HepG2 (cell line): Measurements from ENCODE around the gene HEY2. TPM values are rescaled to one million over a fixed set of nuclear protein-coding genes. Genes with fewer than 3 reads are reported as not detected.

ENCODE experiments used
- ATAC-seq: fragments of 200-7000 bp; cut with Tn5 transposase; 3 replicates; pipeline ENCODE4 v1.9.1; 2020; ENCODE audit warnings: mild to moderate bottlenecking, moderate library complexity
- BruUV-seq: library from RNA; stranded (reverse); fragments of 400-500 nt; replicated peaks from 2 replicates; lab custom pipeline; 2021; lab: Mats Ljungman, UMichigan
- CTCF ChIA-PET: fragments of 300-600 bp; formaldehyde crosslinking; extraction: SDS; loops from one replicate; lab custom pipeline; 2021; ENCODE audit warnings: low total read pairs, inconsistent platforms, low intra/inter-chr PET ratio; lab: Yijun Ruan, JAX
- POLR2A ChIA-PET: fragments of 350-600 bp; sonication (Branson Sonifier 250); formaldehyde crosslinking; loops from one replicate; lab custom pipeline; 2020; ENCODE audit warnings: antibody characterized with exemption, inconsistent platforms; lab: Yijun Ruan, JAX
- DNase-seq: peaks from one replicate; pipeline ENCODE4 v3.0.0-alpha.2; 2015; ENCODE audit warnings: low spot score
- FAIRE-seq: peaks from 3 replicates; lab custom pipeline; 2011; peaks lifted over from hg19 to GRCh38; lab: Jason Lieb, UNC
- H2AFZ ChIP-seq: one replicate; pipeline ENCODE4 v1.6.1; 2011; ENCODE audit warnings: low read length, inconsistent platforms
- H3K27ac ChIP-seq: fragments of 300-600 bp; 3 replicates; pipeline ENCODE4 v1.8.0; 2011; ENCODE audit warnings: mixed run types, mild to moderate bottlenecking, mixed read lengths, low read length, inconsistent platforms; ENCODE audit not compliant: insufficient read depth; ENCODE audit errors: extremely low read length
- H3K27me3 ChIP-seq, 2 experiments: fragments of 200-600 bp in 1 of 2; 2 replicates in 1 of 2; 3 replicates in 1 of 2; pipeline versions ENCODE4 v1.6.0 to v1.8.0; 2011; ENCODE audit warnings: low read length in 2 of 2, mild to moderate bottlenecking in 2 of 2, moderate library complexity in 2 of 2, inconsistent platforms in 1 of 2; ENCODE audit not compliant: insufficient read depth in 2 of 2, control insufficient read depth in 1 of 2
- H3K36me3 ChIP-seq, 2 experiments: fragments of 200-600 bp in 1 of 2; replicated peaks in 1 of 2; 2 replicates in 1 of 2; 3 replicates in 1 of 2; pipeline versions ENCODE4 v1.5.1 to v1.8.0; 2011; ENCODE audit warnings: low read length in 2 of 2, inconsistent platforms in 1 of 2; ENCODE audit not compliant: insufficient read depth in 2 of 2, control insufficient read depth in 1 of 2
- H3K4me1 ChIP-seq: 2 replicates; pipeline ENCODE4 v1.5.1; 2012; ENCODE audit warnings: low read length, inconsistent platforms; ENCODE audit not compliant: insufficient read depth
- H3K4me2 ChIP-seq: 2 replicates; pipeline ENCODE4 v1.6.0; 2011; ENCODE audit warnings: low read depth, low read length, inconsistent platforms
- H3K4me3 ChIP-seq, 3 experiments: fragments of 200-600 bp in 1 of 3; sonication (generic), shearing (Covaris generic) in 1 of 3; replicated peaks in 1 of 3; 2 replicates each; pipeline ENCODE4 v1.5.1; 2011 to 2016; ENCODE audit warnings: low read length in 3 of 3, inconsistent platforms in 2 of 3, low read depth in 2 of 3, mild to moderate bottlenecking in 2 of 3, control low read depth in 1 of 3, mixed read lengths in 1 of 3; ENCODE audit not compliant: insufficient read depth in 1 of 3
- H3K79me2 ChIP-seq: one replicate; pipeline ENCODE4 v1.6.1; 2011; ENCODE audit warnings: low read length, inconsistent platforms; ENCODE audit not compliant: insufficient read depth
- H3K9ac ChIP-seq: 2 replicates; pipeline ENCODE4 v1.6.0; 2011; ENCODE audit warnings: mild to moderate bottlenecking, low read depth, low read length, inconsistent platforms; ENCODE audit not compliant: insufficient read depth
- H3K9me3 ChIP-seq: 2 replicates; pipeline ENCODE4 v1.5.1; 2012; ENCODE audit warnings: mild to moderate bottlenecking, low read length
- H4K20me1 ChIP-seq: 2 replicates; pipeline ENCODE4 v1.6.0; 2011; ENCODE audit warnings: inconsistent platforms, mild to moderate bottlenecking, low read length, moderate library complexity; ENCODE audit not compliant: insufficient read depth
- FOXK1 ChIP-seq: sonication (generic); formaldehyde crosslinking; IDR thresholded peaks from 2 replicates; pipeline ENCODE4 v1.4.0; 2020; ENCODE audit warnings: low read depth, missing genetic modification reagents, borderline replicate concordance
- MAFF ChIP-seq: IDR thresholded peaks from 2 replicates; pipeline ENCODE4 v1.6.1; 2011; ENCODE audit warnings: low read depth, low read length, improper control_type of control experiment
- MAFK ChIP-seq, 2 experiments: IDR thresholded peaks in 1 of 2; conservative IDR thresholded peaks in 1 of 2; 2 replicates each; pipeline ENCODE4 v1.6.1; 2011; ENCODE audit warnings: improper control_type of control experiment in 2 of 2, low read length in 2 of 2
- PPARG ChIP-seq: conservative IDR thresholded peaks from 2 replicates; pipeline ENCODE4 v1.6.1; 2016; ENCODE audit warnings: missing biosample characterization, missing genetic modification reagents
- SNRNP70 ChIP-seq: fragments of 200-400 bp; formaldehyde crosslinking; IDR thresholded peaks from 2 replicates; pipeline ENCODE4 v1.6.1; 2017; ENCODE audit warnings: mild to moderate bottlenecking, low read depth, low read length, moderate library complexity
- SSRP1 ChIP-seq: IDR thresholded peaks from 2 replicates; pipeline ENCODE4 v1.6.1; 2016; ENCODE audit warnings: control low read depth
- ZNF263 ChIP-seq: sonication (generic); formaldehyde crosslinking; IDR thresholded peaks from 2 replicates; pipeline ENCODE4 v1.4.0; 2020; ENCODE audit warnings: missing genetic modification reagents
- WGBS: methylation state at CpG from one replicate; pipeline ENCODE4 v1.1.6; 2017; ENCODE audit warnings: low lambda C conversion rate; 5-methylcytosine and 5-hydroxymethylcytosine counted together
- in situ Hi-C: cut with HindIII; loops from 2 replicates; pipeline ENCODE4 v1.10.0; 2017; ENCODE audit warnings: low pct_unique_long_range_greater_than_20kb; ENCODE audit not compliant: extremely low pct_ligation_motif_present
- intact Hi-C: fragments of 100-400 bp; cut with micrococcal nuclease; formaldehyde crosslinking; loops from one replicate; pipeline ENCODE4 v1.10.0; 2022; ENCODE audit not compliant: unreplicated experiment
- polyA plus RNA-seq, 8 experiments: library from polyadenylated mRNA; depleted of rRNA in 3 of 8; stranded (reverse) in 7 of 8; unstranded in 1 of 8; fragments of >200 nt; fragmentation: Illumina TruSeq in 4 of 8; extraction: Trizol in 4 of 8; gene quantifications; 2 replicates each; pipeline versions ENCODE4 v1.2.1 to v1.2.3, GENCODE V29; 2011 to 2016; ENCODE audit warnings: low read depth in 4 of 8, missing spikeins in 1 of 8, mixed read lengths in 1 of 8; ENCODE audit not compliant: insufficient read depth in 1 of 8
- total RNA-seq, 5 experiments: library from RNA; depleted of rRNA; stranded (reverse); fragments of >200 nt; fragmentation: Illumina TruSeq; extraction: Trizol; gene quantifications; 2 replicates each; pipeline ENCODE4 v1.2.3, GENCODE V29; 2016; ENCODE audit warnings: low read depth in 1 of 5
- TF ChIP-seq, protein P1 (sequence below): sonication (generic); formaldehyde crosslinking; IDR thresholded peaks from 2 replicates; pipeline ENCODE4 v1.9.0; 2021; ENCODE audit warnings: mild to moderate bottlenecking, missing genetic modification reagents
- TF ChIP-seq, protein P2 (sequence below): IDR thresholded peaks from 2 replicates; pipeline ENCODE4 v1.6.1; 2016

The HEY2 gene
- total and polyA plus RNA-seq, 2 of the 13 experiments (the other 11 are each of a cell fraction or from before 2014, with no cell fraction given), result 0.04 TPM

DNA sequence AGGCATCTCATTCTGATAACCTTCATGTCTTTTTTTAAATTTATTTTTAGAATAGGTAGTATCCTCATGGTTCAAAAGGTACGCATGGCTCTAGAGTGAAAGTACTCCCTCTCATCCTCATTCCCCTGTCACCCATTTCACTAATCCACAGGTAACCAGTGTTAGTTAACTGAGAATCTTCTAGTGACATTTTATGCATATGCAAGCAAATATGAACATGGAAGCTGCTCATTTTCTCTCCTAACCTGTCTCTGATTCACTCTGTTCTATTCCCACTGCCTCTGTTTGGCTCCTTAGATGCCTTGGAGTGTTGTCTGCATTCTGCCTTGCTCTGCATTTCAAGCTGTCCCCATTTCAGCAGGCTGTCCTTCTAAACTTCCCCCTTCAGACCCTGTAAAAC lies 45.9 kb downstream of the HEY2 start:
- POLR2A ChIA-PET, result no interaction called here
- H3K4me2 ChIP-seq, result no peak overlapping the region

DNA sequence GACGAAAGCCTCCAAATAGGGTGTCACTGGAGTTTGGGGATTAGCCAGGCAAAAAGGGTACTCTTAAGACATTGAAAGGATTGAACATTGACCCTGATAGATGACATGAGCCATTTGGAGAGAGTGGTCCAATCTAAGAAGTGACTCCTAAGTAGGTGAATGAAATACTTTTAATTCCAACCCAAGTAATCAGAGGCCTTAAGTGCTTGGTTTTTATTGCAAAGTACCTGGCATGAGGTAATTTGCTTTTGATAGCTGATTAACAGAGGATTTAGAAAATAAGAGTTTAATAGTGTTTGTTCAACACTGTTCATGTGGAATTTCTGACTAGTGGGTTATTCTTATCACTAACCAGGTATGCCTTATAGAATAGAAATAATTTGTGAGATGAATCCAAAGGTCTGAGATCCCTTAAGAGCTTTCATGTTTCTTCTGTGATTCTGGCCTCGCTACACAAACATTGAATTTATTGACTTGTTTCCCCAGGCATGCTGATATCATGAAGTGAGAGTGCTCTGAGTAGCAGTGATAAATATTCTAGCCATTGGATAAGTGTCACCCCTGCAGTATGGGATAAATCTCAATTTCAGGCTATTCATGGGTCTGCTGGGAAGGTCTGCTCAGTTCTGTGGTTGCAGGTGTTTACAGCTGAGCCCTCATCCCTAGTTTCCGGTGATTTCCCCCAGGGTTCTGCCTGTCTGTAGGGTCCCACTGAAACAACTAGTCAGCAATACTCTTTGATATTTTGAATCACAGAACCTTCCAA lies 47.9 kb downstream of the HEY2 start:
- ChIA-PET POLR2A (no interaction called here), CTCF (no interaction called here)
- Histone ChIP-seq H3K9ac (no peak overlapping the region), H3K9me3 (no peaks in the 10 kb centered on the region), H3K27me3 (no peaks in the 10 kb centered on the region), H3K4me2 (no peak overlapping the region), H3K4me3 (no peak overlapping the region), H3K27ac (no peak overlapping the region), H3K36me3 (peaks cover 2 to 4% of the 10 kb centered on the region in 2 experiments; a peak in 2 of 5 replicates), H3K79me2 (peaks cover 22% of the 10 kb centered on the region), H2AFZ (no peak overlapping the region), H4K20me1 (no peaks in the 10 kb centered on the region), H3K4me1 (peaks cover 28% of the 10 kb centered on the region)
- no TSS peak for BruUV-seq
- 96% methylated on average over 3 of the region's 3 CpGs for WGBS
- intact Hi-C loops (no loop called here), in situ Hi-C loops (no loop called here)
- ATAC-seq (no peak), FAIRE-seq (no peak), DNase-seq (no peak)
- TF ChIP-seq ZNF263 (no peak), FOXK1 (CRISPR knock-in tag) (no peak), SNRNP70 (no peak), SSRP1 (CRISPR knock-in tag) (no peak), PPARG (no peak)
- TF ChIP-seq, protein P1, sequence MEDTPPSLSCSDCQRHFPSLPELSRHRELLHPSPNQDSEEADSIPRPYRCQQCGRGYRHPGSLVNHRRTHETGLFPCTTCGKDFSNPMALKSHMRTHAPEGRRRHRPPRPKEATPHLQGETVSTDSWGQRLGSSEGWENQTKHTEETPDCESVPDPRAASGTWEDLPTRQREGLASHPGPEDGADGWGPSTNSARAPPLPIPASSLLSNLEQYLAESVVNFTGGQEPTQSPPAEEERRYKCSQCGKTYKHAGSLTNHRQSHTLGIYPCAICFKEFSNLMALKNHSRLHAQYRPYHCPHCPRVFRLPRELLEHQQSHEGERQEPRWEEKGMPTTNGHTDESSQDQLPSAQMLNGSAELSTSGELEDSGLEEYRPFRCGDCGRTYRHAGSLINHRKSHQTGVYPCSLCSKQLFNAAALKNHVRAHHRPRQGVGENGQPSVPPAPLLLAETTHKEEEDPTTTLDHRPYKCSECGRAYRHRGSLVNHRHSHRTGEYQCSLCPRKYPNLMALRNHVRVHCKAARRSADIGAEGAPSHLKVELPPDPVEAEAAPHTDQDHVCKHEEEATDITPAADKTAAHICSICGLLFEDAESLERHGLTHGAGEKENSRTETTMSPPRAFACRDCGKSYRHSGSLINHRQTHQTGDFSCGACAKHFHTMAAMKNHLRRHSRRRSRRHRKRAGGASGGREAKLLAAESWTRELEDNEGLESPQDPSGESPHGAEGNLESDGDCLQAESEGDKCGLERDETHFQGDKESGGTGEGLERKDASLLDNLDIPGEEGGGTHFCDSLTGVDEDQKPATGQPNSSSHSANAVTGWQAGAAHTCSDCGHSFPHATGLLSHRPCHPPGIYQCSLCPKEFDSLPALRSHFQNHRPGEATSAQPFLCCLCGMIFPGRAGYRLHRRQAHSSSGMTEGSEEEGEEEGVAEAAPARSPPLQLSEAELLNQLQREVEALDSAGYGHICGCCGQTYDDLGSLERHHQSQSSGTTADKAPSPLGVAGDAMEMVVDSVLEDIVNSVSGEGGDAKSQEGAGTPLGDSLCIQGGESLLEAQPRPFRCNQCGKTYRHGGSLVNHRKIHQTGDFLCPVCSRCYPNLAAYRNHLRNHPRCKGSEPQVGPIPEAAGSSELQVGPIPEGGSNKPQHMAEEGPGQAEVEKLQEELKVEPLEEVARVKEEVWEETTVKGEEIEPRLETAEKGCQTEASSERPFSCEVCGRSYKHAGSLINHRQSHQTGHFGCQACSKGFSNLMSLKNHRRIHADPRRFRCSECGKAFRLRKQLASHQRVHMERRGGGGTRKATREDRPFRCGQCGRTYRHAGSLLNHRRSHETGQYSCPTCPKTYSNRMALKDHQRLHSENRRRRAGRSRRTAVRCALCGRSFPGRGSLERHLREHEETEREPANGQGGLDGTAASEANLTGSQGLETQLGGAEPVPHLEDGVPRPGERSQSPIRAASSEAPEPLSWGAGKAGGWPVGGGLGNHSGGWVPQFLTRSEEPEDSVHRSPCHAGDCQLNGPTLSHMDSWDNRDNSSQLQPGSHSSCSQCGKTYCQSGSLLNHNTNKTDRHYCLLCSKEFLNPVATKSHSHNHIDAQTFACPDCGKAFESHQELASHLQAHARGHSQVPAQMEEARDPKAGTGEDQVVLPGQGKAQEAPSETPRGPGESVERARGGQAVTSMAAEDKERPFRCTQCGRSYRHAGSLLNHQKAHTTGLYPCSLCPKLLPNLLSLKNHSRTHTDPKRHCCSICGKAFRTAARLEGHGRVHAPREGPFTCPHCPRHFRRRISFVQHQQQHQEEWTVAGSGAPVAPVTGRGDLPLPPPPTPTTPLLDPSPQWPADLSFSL (CRISPR knock-in tag), result no peak

More for the DNA sequence above, 45.9 kb downstream of the HEY2 start:
- Histone ChIP-seq H3K9me3 (no peaks in the 10 kb centered on the region), H3K79me2 (peaks cover 28% of the 10 kb centered on the region), H3K27me3 (no peaks in the 10 kb centered on the region; a peak in 2 of 5 replicates), H3K4me3 (no peak overlapping the region), H3K36me3 (peaks cover 2 to 4% of the 10 kb centered on the region in 2 experiments; a peak in 2 of 5 replicates), H3K4me1 (peaks cover 36% of the 10 kb centered on the region), H3K9ac (no peak overlapping the region), H2AFZ (no peak overlapping the region), H3K27ac (no peak overlapping the region), H4K20me1 (no peaks in the 10 kb centered on the region)
- ATAC-seq (no peak), DNase-seq (no peak), FAIRE-seq (no peak)
- in situ Hi-C loops, result no loop called here
- whole genome bisulfite sequencing, result 97% methylated on average over 1 of the region's 1 CpG
- TF ChIP-seq, protein P2, sequence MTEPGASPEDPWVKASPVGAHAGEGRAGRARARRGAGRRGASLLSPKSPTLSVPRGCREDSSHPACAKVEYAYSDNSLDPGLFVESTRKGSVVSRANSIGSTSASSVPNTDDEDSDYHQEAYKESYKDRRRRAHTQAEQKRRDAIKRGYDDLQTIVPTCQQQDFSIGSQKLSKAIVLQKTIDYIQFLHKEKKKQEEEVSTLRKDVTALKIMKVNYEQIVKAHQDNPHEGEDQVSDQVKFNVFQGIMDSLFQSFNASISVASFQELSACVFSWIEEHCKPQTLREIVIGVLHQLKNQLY, result no peak
- peak; percentile 51; the same call in 1 of the 2 replicates for TF ChIP-seq MAFF
- TF ChIP-seq MAFK (conservative IDR thresholded peaks at IDR 0.05 in 1 of 2, IDR thresholded peaks at IDR 0.05 in 1 of 2; ENCODE audit: low read length in 2 of 2), result peak in 1 of 2 experiments; percentile 64; a peak in 2 of 4 replicates
- CTCF ChIA-PET, result no interaction called here
- BruUV-seq, result no TSS peak
- intact Hi-C loops, result no loop called here
